Stimulated activated CD8-positive, alpha-beta memory T cell treated with anti-CD3 and anti-CD28 coated beads, Interleukin-2, amount 100 ng/mL, for 48 hours (primary cell): ENCODE results near the gene ENGASE.

Source experiments
- DNase-seq, 2 donors: peaks; one replicate each; pipeline ENCODE4 v3.0.0-alpha.2; 2020; ENCODE audit warnings: low read depth in 2 of 2

ENGASE gene

GRCh38 chr17:79093270-79093669 lies 18.6 kb downstream of the ENGASE start:
- no peak for DNase-seq

GRCh38 chr17:79094261-79094660 lies 19.6 kb downstream of the ENGASE start:
- no peak for DNase-seq

- no peak for DNase-seq
Measured at GRCh38 chr17:79095345-79096055, 20.9 kb downstream of the ENGASE start.

- DNase-seq: no peak
Measured at GRCh38 chr17:79096477-79096876, 21.9 kb downstream of the ENGASE start.

GRCh38 chr17:79097226-79098055 lies 22.8 kb downstream of the ENGASE start:
- DNase-seq: no peak

- DNase-seq: no peak
Measured at GRCh38 chr17:79098282-79098867, 23.8 kb downstream of the ENGASE start.

GRCh38 chr17:79100405-79100804 lies 25.8 kb downstream of the ENGASE start:
- DNase-seq: no peak

- DNase-seq: no peak
Measured at GRCh38 chr17:79101111-79101673, 26.6 kb downstream of the ENGASE start.

GRCh38 chr17:79102214-79102613 lies 27.6 kb downstream of the ENGASE start:
- DNase-seq: no peak

GRCh38 chr17:79104898-79105600 lies 30.4 kb downstream of the ENGASE start:
- no peak for DNase-seq

GRCh38 chr17:79105937-79106336 lies 31.3 kb downstream of the ENGASE start:
- no peak for DNase-seq

- no peak for DNase-seq
Measured at GRCh38 chr17:79106958-79107357, 32.3 kb downstream of the ENGASE start.

- DNase-seq: no peak
Measured at GRCh38 chr17:79107499-79108231, 33.0 kb downstream of the ENGASE start.

- DNase-seq: no peak
Measured at GRCh38 chr17:79108232-79108850, 33.7 kb downstream of the ENGASE start.

- DNase-seq: no peak
Measured at GRCh38 chr17:79108870-79109269, 34.2 kb downstream of the ENGASE start.

GRCh38 chr17:79109584-79109983 lies 35.0 kb downstream of the ENGASE start:
- DNase-seq: no peak

- no peak for DNase-seq
Measured at GRCh38 chr17:79111097-79111496, 36.5 kb downstream of the ENGASE start.

GRCh38 chr17:79112471-79112870 lies 37.8 kb downstream of the ENGASE start:
- no peak for DNase-seq

GRCh38 chr17:79113699-79114457 lies 39.3 kb downstream of the ENGASE start:
- no peak for DNase-seq
